Urinary bladder (tissue), 4 donors: Measurements from ENCODE around the gene KCNK3. TPM values are rescaled to one million over a fixed set of nuclear protein-coding genes. Genes with fewer than 3 reads are reported as not detected.

ENCODE experiments used
- DNase-seq: peaks from one replicate; pipeline ENCODE4 v3.0.0-alpha.2; 2015; ENCODE audit errors: extremely low spot score
- H3K27ac ChIP-seq: one replicate; pipeline ENCODE4 v1.5.1; 2013; ENCODE audit warnings: low read depth, mild to moderate bottlenecking, moderate library complexity
- H3K36me3 ChIP-seq: one replicate; pipeline ENCODE4 v1.6.1; 2013; ENCODE audit warnings: mild to moderate bottlenecking, moderate library complexity; ENCODE audit not compliant: insufficient read depth
- H3K4me1 ChIP-seq: one replicate; pipeline ENCODE4 v1.6.1; 2013; ENCODE audit warnings: mild to moderate bottlenecking, moderate library complexity; ENCODE audit not compliant: insufficient read depth
- H3K4me3 ChIP-seq: one replicate; pipeline ENCODE4 v1.5.1; 2013; ENCODE audit warnings: low read depth, low read length
- WGBS: extraction: QIAGEN DNeasy Blood & Tissue Kit; methylation state at CpG from one replicate; pipeline ENCODE4 v1.1.7; 2013; 5-methylcytosine and 5-hydroxymethylcytosine counted together
- polyA plus RNA-seq: library from polyadenylated mRNA; stranded (reverse); fragments of 200-250 nt; gene quantifications from one replicate; pipeline ENCODE4 v1.2.3, GENCODE V29; 2013
- total RNA-seq: library from RNA; depleted of rRNA; stranded (reverse); fragments of >200 nt; gene quantifications from one replicate; pipeline ENCODE4 v1.2.3, GENCODE V29; 2014
- donor health status: healthy with polysubstance abuse.
- donor health status: healthy.

KCNK3 gene
- total RNA-seq: 4.7 TPM
- 11.4 TPM for polyA plus RNA-seq

GRCh38 chr2:26692279-26692896 is at the start of gene KCNK3:
Gene KCNK3 (plus strand): TSS chr2:26692722. CDS start chr2:26692876, 154 bp downstream.
- no peak for DNase-seq
- Histone ChIP-seq H3K27ac (no peak within 1 kb of the TSS), H3K4me1 (no peaks in the 10 kb centered on the region), H3K4me3 (peak within 1 kb of the TSS; percentile 47), H3K36me3 (no peaks in the 10 kb centered on the region)
- under 1% methylated on average over 64 of the region's 64 CpGs for WGBS

GRCh38 chr2:26644188-26644835 is 48.2 kb upstream of the KCNK3 start:
- Histone ChIP-seq H3K27ac (no peak overlapping the region), H3K4me1 (no peaks in the 10 kb centered on the region), H3K4me3 (no peak overlapping the region), H3K36me3 (no peaks in the 10 kb centered on the region)
- WGBS: 84% methylated on average over 13 of the region's 13 CpGs
- DNase-seq: no peak

GRCh38 chr2:26645762-26646161 is 46.8 kb upstream of the KCNK3 start:
- no peak overlapping the region for H3K4me3 ChIP-seq
- no peaks in the 10 kb centered on the region for H3K4me1 ChIP-seq
- WGBS: 94% methylated on average over 10 of the region's 10 CpGs
- DNase-seq: no peak
- no peak overlapping the region for H3K27ac ChIP-seq
- no peaks in the 10 kb centered on the region for H3K36me3 ChIP-seq

- H3K4me3 ChIP-seq: no peak overlapping the region
- 86% methylated on average over 6 of the region's 6 CpGs for WGBS
- H3K4me1 ChIP-seq: no peaks in the 10 kb centered on the region
- DNase-seq: no peak
- no peak overlapping the region for H3K27ac ChIP-seq
- no peaks in the 10 kb centered on the region for H3K36me3 ChIP-seq
Measured at GRCh38 chr2:26646986-26647672, 45.4 kb upstream of the KCNK3 start.

- H3K4me1 ChIP-seq: no peaks in the 10 kb centered on the region
- 92% methylated on average over 3 of the region's 3 CpGs for WGBS
- H3K4me3 ChIP-seq: no peak overlapping the region
- H3K36me3 ChIP-seq: no peaks in the 10 kb centered on the region
- no peak overlapping the region for H3K27ac ChIP-seq
- no peak for DNase-seq
Measured at GRCh38 chr2:26647981-26648380, 44.5 kb upstream of the KCNK3 start.

- Histone ChIP-seq H3K4me3 (no peak overlapping the region), H3K36me3 (no peaks in the 10 kb centered on the region), H3K4me1 (no peaks in the 10 kb centered on the region), H3K27ac (no peak overlapping the region)
- DNase-seq: no peak
- WGBS: 87% methylated on average over 6 of the region's 6 CpGs
Measured at GRCh38 chr2:26648516-26648915, 44.0 kb upstream of the KCNK3 start.

- no peak overlapping the region for H3K27ac ChIP-seq
- WGBS: 22% methylated on average over 7 of the region's 7 CpGs
- H3K36me3 ChIP-seq: no peaks in the 10 kb centered on the region
- no peak overlapping the region for H3K4me3 ChIP-seq
- H3K4me1 ChIP-seq: no peaks in the 10 kb centered on the region
- DNase-seq: no peak
Measured at GRCh38 chr2:26649322-26649721, 43.2 kb upstream of the KCNK3 start.

- no peak for DNase-seq
- 81% methylated on average over 12 of the region's 12 CpGs for WGBS
- no peaks in the 10 kb centered on the region for H3K4me1 ChIP-seq
- H3K36me3 ChIP-seq: no peaks in the 10 kb centered on the region
- H3K4me3 ChIP-seq: no peak overlapping the region
- H3K27ac ChIP-seq: no peak overlapping the region
Measured at GRCh38 chr2:26649992-26650712, 42.4 kb upstream of the KCNK3 start.

- DNase-seq: no peak
- H3K4me3 ChIP-seq: no peak overlapping the region
- no peaks in the 10 kb centered on the region for H3K4me1 ChIP-seq
- no peaks in the 10 kb centered on the region for H3K36me3 ChIP-seq
- WGBS: 69% methylated on average over 12 of the region's 12 CpGs
- H3K27ac ChIP-seq: peak overlapping the region; percentile 43
Measured at GRCh38 chr2:26650713-26651469, 41.6 kb upstream of the KCNK3 start.

GRCh38 chr2:26651470-26651771 is 41.1 kb upstream of the KCNK3 start:
- DNase-seq: no peak

GRCh38 chr2:26651799-26652198 is 40.7 kb upstream of the KCNK3 start:
- Histone ChIP-seq H3K36me3 (no peaks in the 10 kb centered on the region), H3K4me3 (no peak overlapping the region), H3K27ac (no peak overlapping the region), H3K4me1 (no peaks in the 10 kb centered on the region)
- WGBS: 68% methylated on average over 7 of the region's 7 CpGs
- DNase-seq: no peak

More at GRCh38 chr2:26651470-26651771, 41.1 kb upstream of the KCNK3 start:
- H3K4me1 ChIP-seq: no peaks in the 10 kb centered on the region
- H3K4me3 ChIP-seq: no peak overlapping the region
- no peaks in the 10 kb centered on the region for H3K36me3 ChIP-seq
- 71% methylated on average over 7 of the region's 7 CpGs for WGBS
- H3K27ac ChIP-seq: no peak overlapping the region

- no peaks in the 10 kb centered on the region for H3K4me1 ChIP-seq
- H3K36me3 ChIP-seq: no peaks in the 10 kb centered on the region
- peak; percentile 73 for DNase-seq
- WGBS: 38% methylated on average over 12 of the region's 12 CpGs
- H3K27ac ChIP-seq: peak overlapping the region; percentile 53
- H3K4me3 ChIP-seq: no peak overlapping the region
Measured at GRCh38 chr2:26652361-26653041, 40.0 kb upstream of the KCNK3 start.
